SJSA1 (cell line): ENCODE results near the gene C1QL1. TPM values are rescaled to one million over a fixed set of nuclear protein-coding genes. Genes with fewer than 3 reads are reported as not detected.

Experiments used
- DNase-seq, 2 experiments: peaks; one replicate each; pipeline ENCODE4 v3.0.0-alpha.2; 2015 to 2020; ENCODE audit warnings: low spot score in 2 of 2, low read depth in 1 of 2
- H3K27ac ChIP-seq: fragments of 250-450 bp; sonication (Bioruptor Pico); 2 replicates; pipeline ENCODE4 v1.5.1; 2020; ENCODE audit warnings: mild to moderate bottlenecking, moderate library complexity
- H3K27me3 ChIP-seq: fragments of 250-450 bp; sonication (Bioruptor Pico); replicated peaks from 2 replicates; pipeline ENCODE4 v1.5.1; 2020; ENCODE audit warnings: mild to moderate bottlenecking, moderate library complexity
- H3K36me3 ChIP-seq: fragments of 250-450 bp; sonication (Bioruptor Pico); 2 replicates; pipeline ENCODE4 v1.5.1; 2020; ENCODE audit warnings: mild to moderate bottlenecking
- H3K4me1 ChIP-seq: fragments of 250-450 bp; sonication (Bioruptor Pico); replicated peaks from 2 replicates; pipeline ENCODE4 v1.6.1; 2021; ENCODE audit warnings: mild to moderate bottlenecking
- H3K4me3 ChIP-seq: fragments of 250-450 bp; sonication (Bioruptor Pico); 2 replicates; pipeline ENCODE4 v1.5.1; 2020; ENCODE audit warnings: mild to moderate bottlenecking
- H3K9me3 ChIP-seq: fragments of 250-450 bp; sonication (Bioruptor Pico); replicated peaks from 2 replicates; pipeline ENCODE4 v1.5.1; 2020; ENCODE audit warnings: mild to moderate bottlenecking
- total RNA-seq: library from RNA; depleted of rRNA; stranded (reverse); fragments of >200 nt; shearing (Covaris generic); gene quantifications from 2 replicates; pipeline ENCODE4 v1.2.3, GENCODE V29; 2014

Gene C1QL1
- total RNA-seq, 1 experiment from 2014 or later, result 5.2 TPM

GRCh38 chr17:44925731-44926697 lies 42.1 kb downstream of the C1QL1 start:
- H3K27ac ChIP-seq, result no peak overlapping the region
- no peak for DNase-seq
- H3K4me3 ChIP-seq, result no peak overlapping the region
- H3K27me3 ChIP-seq, result no peaks in the 10 kb centered on the region
- peaks cover 63% of the 10 kb centered on the region for H3K36me3 ChIP-seq
- peaks cover 3% of the 10 kb centered on the region; the same call in 1 of the 2 replicates for H3K4me1 ChIP-seq
- H3K9me3 ChIP-seq, result no peaks in the 10 kb centered on the region

- Histone ChIP-seq H3K27me3 (no peaks in the 10 kb centered on the region), H3K4me1 (peaks cover 6% of the 10 kb centered on the region; the same call in 1 of the 2 replicates), H3K9me3 (no peaks in the 10 kb centered on the region), H3K27ac (no peak overlapping the region), H3K36me3 (peaks cover 44% of the 10 kb centered on the region), H3K4me3 (no peak overlapping the region)
- DNase-seq, result peak in 1 of 2 experiments; percentile 35
Measured at GRCh38 chr17:44924107-44924544, 44.0 kb downstream of the C1QL1 start.

- H3K4me3 ChIP-seq, result no peak overlapping the region
- no peaks in the 10 kb centered on the region for H3K9me3 ChIP-seq
- no peak for DNase-seq
- peaks cover 32% of the 10 kb centered on the region for H3K36me3 ChIP-seq
- H3K27ac ChIP-seq, result no peak overlapping the region
- H3K4me1 ChIP-seq, result peaks cover 6% of the 10 kb centered on the region; the same call in 1 of the 2 replicates
- H3K27me3 ChIP-seq, result no peaks in the 10 kb centered on the region
Measured at GRCh38 chr17:44922746-44923470, 45.2 kb downstream of the C1QL1 start.

GRCh38 chr17:44922136-44922535 lies 46.0 kb downstream of the C1QL1 start:
- H3K27me3 ChIP-seq, result no peaks in the 10 kb centered on the region
- peaks cover 25% of the 10 kb centered on the region for H3K36me3 ChIP-seq
- no peak overlapping the region for H3K4me3 ChIP-seq
- H3K4me1 ChIP-seq, result peaks cover 12% of the 10 kb centered on the region
- DNase-seq, result no peak
- no peak overlapping the region for H3K27ac ChIP-seq
- no peaks in the 10 kb centered on the region for H3K9me3 ChIP-seq

GRCh38 chr17:44921122-44921882 lies 46.8 kb downstream of the C1QL1 start:
- Histone ChIP-seq H3K9me3 (no peaks in the 10 kb centered on the region), H3K27ac (no peak overlapping the region), H3K4me1 (peaks cover 19% of the 10 kb centered on the region), H3K36me3 (peaks cover 16% of the 10 kb centered on the region), H3K27me3 (no peaks in the 10 kb centered on the region), H3K4me3 (no peak overlapping the region)
- no peak for DNase-seq

- Histone ChIP-seq H3K36me3 (peaks cover 9% of the 10 kb centered on the region), H3K4me1 (peaks cover 19% of the 10 kb centered on the region), H3K27ac (no peak overlapping the region), H3K4me3 (no peak overlapping the region), H3K27me3 (no peaks in the 10 kb centered on the region), H3K9me3 (no peaks in the 10 kb centered on the region)
- no peak for DNase-seq
Measured at GRCh38 chr17:44920565-44920940, 47.5 kb downstream of the C1QL1 start.

- H3K4me3 ChIP-seq, result no peak overlapping the region
- H3K9me3 ChIP-seq, result no peaks in the 10 kb centered on the region
- peak; percentile 70 to 88 for DNase-seq
- no peak overlapping the region for H3K27ac ChIP-seq
- peaks cover 3% of the 10 kb centered on the region; the same call in 1 of the 2 replicates for H3K36me3 ChIP-seq
- H3K4me1 ChIP-seq, result peaks cover 19% of the 10 kb centered on the region
- no peaks in the 10 kb centered on the region for H3K27me3 ChIP-seq
Measured at GRCh38 chr17:44919885-44920564, 48.1 kb downstream of the C1QL1 start.

GRCh38 chr17:44919411-44919810 lies 48.7 kb downstream of the C1QL1 start:
- no peaks in the 10 kb centered on the region for H3K36me3 ChIP-seq
- no peaks in the 10 kb centered on the region for H3K27me3 ChIP-seq
- peaks cover 19% of the 10 kb centered on the region for H3K4me1 ChIP-seq
- no peak for DNase-seq
- H3K27ac ChIP-seq, result no peak overlapping the region
- H3K4me3 ChIP-seq, result no peak overlapping the region
- H3K9me3 ChIP-seq, result no peaks in the 10 kb centered on the region

- DNase-seq, result no peak
- H3K27me3 ChIP-seq, result no peaks in the 10 kb centered on the region
- H3K4me1 ChIP-seq, result peaks cover 16% of the 10 kb centered on the region
- no peak overlapping the region for H3K27ac ChIP-seq
- no peaks in the 10 kb centered on the region for H3K36me3 ChIP-seq
- no peak overlapping the region for H3K4me3 ChIP-seq
- no peaks in the 10 kb centered on the region for H3K9me3 ChIP-seq
Measured at GRCh38 chr17:44918006-44918405, 50.1 kb downstream of the C1QL1 start.

- H3K4me3 ChIP-seq, result no peak overlapping the region
Measured at GRCh38 chr17:44917456-44917855, 50.6 kb downstream of the C1QL1 start.

GRCh38 chr17:44916781-44917241 lies 51.3 kb downstream of the C1QL1 start:
- H3K27ac ChIP-seq, result no peak overlapping the region
- peaks cover 16% of the 10 kb centered on the region for H3K4me1 ChIP-seq
- peak; percentile 47 to 71 for DNase-seq
- H3K36me3 ChIP-seq, result no peaks in the 10 kb centered on the region
- no peak overlapping the region for H3K4me3 ChIP-seq
- H3K9me3 ChIP-seq, result no peaks in the 10 kb centered on the region
- H3K27me3 ChIP-seq, result no peaks in the 10 kb centered on the region

More at GRCh38 chr17:44917456-44917855, 50.6 kb downstream of the C1QL1 start:
- Histone ChIP-seq H3K9me3 (no peaks in the 10 kb centered on the region), H3K27ac (no peak overlapping the region), H3K4me1 (peaks cover 16% of the 10 kb centered on the region), H3K36me3 (no peaks in the 10 kb centered on the region), H3K27me3 (no peaks in the 10 kb centered on the region)
- no peak for DNase-seq

- no peaks in the 10 kb centered on the region for H3K36me3 ChIP-seq
- DNase-seq, result no peak
- H3K9me3 ChIP-seq, result no peaks in the 10 kb centered on the region
- peaks cover 16% of the 10 kb centered on the region for H3K4me1 ChIP-seq
- H3K27ac ChIP-seq, result no peak overlapping the region
- no peak overlapping the region for H3K4me3 ChIP-seq
- H3K27me3 ChIP-seq, result no peaks in the 10 kb centered on the region
Measured at GRCh38 chr17:44915862-44916780, 52.0 kb downstream of the C1QL1 start.
